Activated CD4-positive, alpha-beta T cell treated with anti-CD3 and anti-CD28 coated beads for 48 hours (primary cell): Measurements from ENCODE around the gene CFAP299.

Source experiments
- DNase-seq: peaks from one replicate; pipeline ENCODE4 v3.0.0-alpha.2; 2020

CFAP299 gene

GRCh38 chr4:80532674-80533333, 197.3 kb downstream of the CFAP299 start:
- no peak for DNase-seq

DNA sequence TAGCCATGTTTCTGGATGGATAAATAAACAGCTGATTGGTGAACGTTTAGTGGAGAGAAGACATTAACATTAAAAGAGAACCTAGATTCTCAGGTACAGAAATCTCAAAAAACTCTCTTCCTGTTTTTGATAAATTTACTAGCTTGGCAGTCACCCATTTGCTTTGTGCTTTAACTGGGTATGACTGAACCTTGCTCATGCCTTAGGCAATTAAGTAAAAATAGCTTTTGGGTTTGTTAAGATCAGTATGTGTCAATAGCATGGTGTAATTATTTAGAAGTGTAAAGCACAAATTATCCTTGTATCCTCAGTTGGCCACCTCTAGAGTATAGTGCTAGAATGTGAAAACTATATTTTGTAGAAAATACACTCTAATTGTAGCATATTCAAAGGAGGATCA, 200.0 kb downstream of the CFAP299 start:
- DNase-seq = no peak

- no peak for DNase-seq
Measured at GRCh38 chr4:80538276-80538926, 202.9 kb downstream of the CFAP299 start.

DNA sequence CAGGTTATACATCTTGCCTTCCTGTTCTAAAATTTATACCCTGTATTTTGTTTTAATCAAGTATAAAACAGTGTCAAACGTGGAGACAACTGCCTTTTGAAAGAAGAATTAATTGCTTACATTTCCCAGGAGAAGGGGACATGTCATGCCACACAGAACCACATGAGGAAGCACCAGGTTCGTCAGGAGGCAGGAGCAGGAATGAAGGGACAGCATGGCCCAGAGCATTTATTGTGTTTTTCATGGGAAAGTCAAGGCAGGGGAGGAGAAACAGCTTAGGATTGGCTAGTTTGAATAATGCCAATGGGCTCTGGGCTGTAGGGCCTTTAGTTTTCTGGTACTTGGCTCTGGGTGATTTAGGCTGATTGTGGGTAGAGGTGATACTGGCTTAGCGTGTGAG, 203.7 kb downstream of the CFAP299 start:
- no peak for DNase-seq

DNA sequence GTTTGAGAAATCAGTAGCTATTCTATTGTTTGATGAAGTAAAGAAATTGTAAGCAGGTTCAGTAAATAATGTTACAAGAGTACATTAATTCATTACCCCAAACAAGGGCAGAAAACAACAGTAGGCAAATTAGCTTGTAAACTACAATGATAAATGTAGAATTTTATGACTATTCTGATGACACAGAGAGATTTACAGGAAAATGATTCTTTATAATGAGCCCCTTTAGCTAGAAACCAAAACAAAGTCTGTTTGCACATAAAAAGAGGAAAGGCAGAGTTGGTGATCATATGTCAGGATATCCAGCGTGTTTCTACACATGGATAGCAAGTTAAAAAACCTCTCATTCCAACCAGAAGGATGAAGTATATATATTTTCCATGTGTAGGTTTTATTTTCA, 204.8 kb downstream of the CFAP299 start:
- DNase-seq = no peak

DNA sequence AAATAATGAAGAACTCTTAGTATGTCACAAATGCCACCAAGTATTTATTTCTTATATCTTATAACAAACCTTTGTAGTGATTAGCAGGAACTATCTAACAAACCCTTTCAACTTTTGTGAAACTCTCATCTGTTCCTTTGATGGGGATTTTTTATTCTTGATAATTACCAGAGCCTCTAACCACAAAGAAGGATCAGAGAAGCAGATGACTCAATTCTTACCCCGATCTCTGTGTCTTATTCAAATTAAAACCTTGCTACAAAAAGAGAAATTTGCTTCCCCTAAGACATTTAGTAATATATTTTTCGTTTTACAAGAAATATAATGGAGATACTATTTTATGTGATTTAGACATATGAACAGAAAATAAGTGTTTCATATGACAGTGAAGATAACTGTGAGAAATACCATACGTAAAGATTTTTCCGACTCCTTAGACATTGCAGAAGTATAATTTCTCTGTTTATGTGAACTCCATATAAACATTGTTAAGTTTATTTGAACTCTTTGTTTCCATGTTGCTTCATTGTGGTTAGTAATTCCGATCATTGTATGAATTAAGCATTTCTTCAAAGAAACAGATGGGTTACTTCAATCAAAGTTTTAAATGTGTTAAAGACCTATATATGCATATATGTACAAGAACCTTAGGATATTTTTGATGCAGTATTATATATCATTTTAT, 205.4 kb downstream of the CFAP299 start:
- no peak for DNase-seq

DNA sequence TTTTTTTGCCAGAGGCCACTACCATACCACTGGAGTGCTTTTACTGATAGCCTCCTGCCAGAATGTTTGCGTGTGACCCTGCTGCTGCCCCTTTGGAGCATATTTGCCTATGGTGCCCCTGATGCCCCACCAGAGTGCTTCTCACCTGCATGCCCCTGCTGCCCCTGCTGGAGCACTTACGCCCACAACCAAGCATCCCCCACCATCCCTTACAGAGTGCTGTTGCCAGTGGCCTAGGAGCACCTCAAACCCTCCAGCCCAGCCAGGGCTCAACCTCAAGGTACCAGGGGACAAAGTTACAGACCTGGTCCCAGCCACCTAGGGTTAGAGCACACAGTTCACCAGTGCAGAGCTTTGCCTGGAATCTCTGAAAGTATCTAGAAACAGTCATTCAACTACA, 207.2 kb downstream of the CFAP299 start:
- no peak for DNase-seq

- DNase-seq = no peak
Measured at GRCh38 chr4:80560337-80560736, 224.8 kb downstream of the CFAP299 start.

- no peak for DNase-seq
Measured at GRCh38 chr4:80566203-80566872, 230.8 kb downstream of the CFAP299 start.

- DNase-seq = no peak
Measured at GRCh38 chr4:80568891-80569290, 233.4 kb downstream of the CFAP299 start.

DNA sequence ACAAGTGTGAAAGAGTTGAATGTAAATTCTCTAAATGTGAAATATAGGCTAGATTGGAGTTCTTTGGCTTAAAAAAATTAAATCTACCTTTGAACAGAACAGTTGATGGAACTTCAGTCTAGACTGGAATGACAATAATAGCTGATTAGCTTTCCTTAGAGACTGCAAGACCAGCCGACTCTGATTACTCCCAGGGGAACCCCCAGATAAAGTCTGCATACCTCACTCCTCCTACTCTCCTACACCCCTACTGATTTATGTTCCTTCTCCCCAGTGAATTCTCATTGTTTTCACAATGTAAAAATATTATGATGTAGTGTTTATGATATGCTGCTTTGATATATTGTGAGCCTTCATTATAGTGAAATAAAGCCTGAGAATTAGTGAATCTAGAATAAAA, 241.3 kb downstream of the CFAP299 start:
- no peak for DNase-seq

GRCh38 chr4:80578001-80578400, 242.5 kb downstream of the CFAP299 start:
- no peak for DNase-seq

- DNase-seq = no peak
Measured at GRCh38 chr4:80585542-80585941, 250.0 kb downstream of the CFAP299 start.

- DNase-seq = no peak
Measured at GRCh38 chr4:80586716-80587115, 251.2 kb downstream of the CFAP299 start.

DNA sequence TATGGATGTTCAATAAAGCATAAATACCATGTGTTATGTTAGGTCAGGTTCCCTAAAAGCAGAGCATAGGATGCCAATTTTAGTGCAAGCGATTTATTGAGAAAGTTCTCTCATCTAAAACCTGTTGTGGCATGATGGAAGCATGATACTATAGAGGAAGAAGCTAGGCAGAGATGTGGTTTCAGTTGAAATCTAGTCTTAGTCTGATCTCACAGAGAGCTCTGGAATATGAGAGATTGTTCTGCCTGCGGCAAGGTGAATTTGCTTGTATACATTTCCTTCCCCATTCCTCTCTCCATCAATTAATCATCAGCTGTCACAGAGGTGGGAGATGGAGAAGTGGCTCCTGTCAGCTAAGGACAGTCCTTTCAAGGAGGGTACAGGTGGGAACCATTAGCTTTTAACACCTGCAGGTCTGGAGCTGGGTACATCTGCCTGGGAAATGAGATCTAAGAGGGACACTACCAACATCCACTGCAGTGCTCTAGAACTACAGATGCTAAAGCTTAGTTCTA, 252.4 kb downstream of the CFAP299 start:
- DNase-seq = no peak

GRCh38 chr4:80592950-80593349, 257.4 kb downstream of the CFAP299 start:
- no peak for DNase-seq

- no peak for DNase-seq
Measured at GRCh38 chr4:80594701-80595100, 259.2 kb downstream of the CFAP299 start.

DNA sequence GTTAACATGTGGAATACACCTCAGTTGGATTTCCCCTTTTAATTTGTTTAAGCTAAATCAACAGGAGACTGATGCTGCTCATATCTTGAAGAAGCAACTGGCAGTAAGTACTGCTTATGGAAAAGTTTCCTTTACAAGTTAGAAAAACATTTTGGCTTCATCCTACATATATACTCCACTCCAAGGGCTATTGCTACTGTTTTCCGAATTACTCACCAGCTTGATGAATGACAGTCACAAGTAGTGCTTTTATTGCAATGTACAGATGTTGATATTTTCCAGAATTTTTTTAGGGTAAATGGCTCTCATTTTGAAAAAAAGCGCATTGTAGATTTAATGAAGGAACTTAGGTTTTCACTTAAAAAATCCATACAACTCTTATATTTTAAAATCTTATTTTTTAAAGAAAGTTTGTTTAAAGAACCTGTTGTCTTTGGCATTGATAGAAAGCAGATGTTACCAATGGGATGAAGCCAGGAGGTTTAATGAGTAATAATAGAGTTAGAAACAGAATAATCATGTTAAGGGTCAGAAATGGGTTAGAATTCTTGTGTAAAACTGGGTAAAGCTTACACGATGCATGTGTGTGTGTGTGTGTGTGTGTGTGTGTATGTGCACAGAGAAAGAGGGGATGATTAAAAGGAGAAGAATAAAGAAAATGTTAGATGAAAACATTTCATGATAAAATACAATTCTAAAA, 272.9 kb downstream of the CFAP299 start:
- no peak for DNase-seq

DNA sequence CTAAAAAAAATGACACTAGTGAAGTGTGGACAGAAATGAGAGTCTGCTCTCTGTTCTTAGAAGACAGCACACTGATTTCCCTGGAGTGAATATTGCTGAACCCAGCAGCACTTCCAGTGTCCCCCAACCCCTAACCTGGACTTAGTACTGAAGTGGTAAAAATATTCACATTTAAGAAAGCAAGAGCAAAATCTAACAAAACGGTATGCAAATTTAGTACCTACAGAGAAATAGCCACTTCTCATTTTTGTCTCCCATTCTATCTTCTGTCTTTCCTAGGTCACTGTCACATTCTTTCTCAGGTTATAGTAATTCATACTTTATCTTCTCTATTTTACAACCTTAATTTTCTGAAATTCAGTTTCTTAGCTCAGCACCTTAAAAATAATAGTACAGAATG, 274.7 kb downstream of the CFAP299 start:
- no peak for DNase-seq

GRCh38 chr4:80610845-80611677, 275.5 kb downstream of the CFAP299 start:
- no peak for DNase-seq

GRCh38 chr4:80611678-80611979, 276.1 kb downstream of the CFAP299 start:
- no peak for DNase-seq

DNA sequence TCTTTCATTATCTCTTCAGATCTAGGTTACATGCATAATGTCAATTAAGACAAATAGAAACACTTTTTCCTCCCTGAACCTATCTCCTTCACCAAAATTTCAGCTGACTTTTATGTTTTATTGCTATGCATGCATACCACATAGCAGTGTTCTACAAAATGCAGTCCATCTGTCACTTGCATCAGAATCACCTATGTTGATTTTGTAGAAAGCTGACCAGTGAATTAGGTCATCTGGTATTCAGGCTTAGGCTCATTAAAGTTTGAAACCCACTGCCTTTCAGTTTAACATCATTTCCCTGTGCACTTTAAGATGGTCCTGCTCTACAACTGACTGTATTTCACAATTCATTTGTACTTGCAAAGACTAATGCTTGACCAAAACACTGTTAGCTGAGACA, 277.9 kb downstream of the CFAP299 start:
- DNase-seq = no peak
